H1 (cell line): ENCODE results near the gene DNAJB6. TPM values are rescaled to one million over a fixed set of nuclear protein-coding genes. Genes with fewer than 3 reads are reported as not detected.

Experiments
- CTCF ChIA-PET: fragments of 300-600 bp; sonication (Branson Sonifier 250); formaldehyde crosslinking; loops from one replicate; lab custom pipeline; 2021; ENCODE audit not compliant: partially characterized antibody; lab: Charles Lee
- POLR2A ChIA-PET: fragments of 300-600 bp; sonication (Branson Sonifier 250); formaldehyde crosslinking; loops from one replicate; lab custom pipeline; 2021; ENCODE audit warnings: inconsistent platforms; ENCODE audit not compliant: partially characterized antibody; lab: Charles Lee
- DNase-seq, 2 experiments: peaks; one replicate each; pipeline versions ENCODE4 v3.0.0 to v3.0.0-alpha.2; 2010 to 2022; ENCODE audit warnings: low spot score in 2 of 2, low read depth in 1 of 2, mixed read lengths in 1 of 2
- FAIRE-seq: peaks from 2 replicates; lab custom pipeline; 2011; peaks lifted over from hg19 to GRCh38; lab: Jason Lieb, UNC
- H2AFZ ChIP-seq: 2 replicates; pipeline ENCODE4 v1.8.1; 2012; ENCODE audit warnings: low read length, inconsistent platforms
- H2AK5ac ChIP-seq: 2 replicates; pipeline ENCODE4 v1.6.1; 2013; ENCODE audit warnings: low read depth, low read length
- H2BK120ac ChIP-seq: replicated peaks from 2 replicates; pipeline ENCODE3; 2013; ENCODE audit warnings: low read depth, low read length, inconsistent platforms
- H2BK12ac ChIP-seq: 2 replicates; pipeline ENCODE4 v1.6.1; 2013; ENCODE audit warnings: low read depth, low read length
- H2BK15ac ChIP-seq: 2 replicates; pipeline ENCODE4 v1.6.1; 2013; ENCODE audit warnings: low read length
- H2BK20ac ChIP-seq: 2 replicates; pipeline ENCODE4 v1.6.1; 2013; ENCODE audit warnings: low read length
- H2BK5ac ChIP-seq: 2 replicates; pipeline ENCODE4 v1.6.1; 2013; ENCODE audit warnings: low read depth, low read length
- H3K14ac ChIP-seq: 2 replicates; pipeline ENCODE4 v1.6.1; 2013; ENCODE audit warnings: inconsistent platforms; ENCODE audit not compliant: insufficient read length
- H3K18ac ChIP-seq: 2 replicates; pipeline ENCODE4 v1.6.1; 2013; ENCODE audit warnings: low read length; ENCODE audit errors: extremely low read depth
- H3K23ac ChIP-seq: 2 replicates; pipeline ENCODE4 v1.6.1; 2013; ENCODE audit warnings: inconsistent platforms; ENCODE audit not compliant: insufficient read length
- H3K23me2 ChIP-seq: 2 replicates; pipeline ENCODE4 v1.6.1; 2013; ENCODE audit warnings: low read depth, low read length
- H3K27ac ChIP-seq: 2 replicates; pipeline ENCODE4 v1.6.1; 2011; ENCODE audit warnings: low read depth, low read length, inconsistent platforms
- H3K27me3 ChIP-seq, 4 experiments: replicated peaks in 1 of 4; 1 replicate in 1 of 4; 2 replicates in 3 of 4; pipeline versions ENCODE4 v1.6.1 to v1.8.1; 2011 to 2013; ENCODE audit warnings: low read length in 3 of 4, mild to moderate bottlenecking in 3 of 4, inconsistent platforms in 2 of 4, mixed read lengths in 2 of 4, moderate library complexity in 1 of 4; ENCODE audit not compliant: control insufficient read depth in 3 of 4, insufficient read depth in 3 of 4; ENCODE audit errors: extremely low read depth in 1 of 4
- H3K36me3 ChIP-seq, 4 experiments: 2 replicates each; pipeline versions ENCODE4 v1.6.1 to v1.8.1; 2011 to 2013; ENCODE audit warnings: mild to moderate bottlenecking in 4 of 4, low read length in 3 of 4, moderate library complexity in 2 of 4, control low read depth in 1 of 4, inconsistent platforms in 1 of 4; ENCODE audit not compliant: insufficient read depth in 4 of 4, control insufficient read depth in 2 of 4
- H3K4ac ChIP-seq: replicated peaks from 2 replicates; pipeline ENCODE3; 2013; ENCODE audit warnings: low read length, low read depth, mixed read lengths, inconsistent platforms; ENCODE audit not compliant: insufficient read length
- H3K4me1 ChIP-seq, 4 experiments: replicated peaks in 1 of 4; 1 replicate in 1 of 4; 2 replicates in 3 of 4; pipeline versions ENCODE4 v1.6.1 to v1.8.1; 2011 to 2013; ENCODE audit warnings: low read length in 3 of 4, inconsistent platforms in 2 of 4, mixed read lengths in 1 of 4; ENCODE audit not compliant: insufficient read depth in 4 of 4, control insufficient read depth in 3 of 4
- H3K4me2 ChIP-seq, 2 experiments: 2 replicates each; pipeline versions ENCODE4 v1.6.1 to v1.8.1; 2011 to 2013; ENCODE audit warnings: low read depth in 2 of 2, low read length in 2 of 2, control low read depth in 1 of 2, inconsistent platforms in 1 of 2, mild to moderate bottlenecking in 1 of 2; ENCODE audit not compliant: insufficient read depth in 1 of 2
- H3K4me3 ChIP-seq, 4 experiments: fragments of 200-600, 300-600 bp in 1 of 4; sonication (generic), shearing (Covaris generic), sonication (Bioruptor Twin) in 1 of 4; 2 replicates each; pipeline versions ENCODE4 v1.5.1 to v1.8.1; 2011 to 2016; ENCODE audit warnings: low read length in 4 of 4, low read depth in 3 of 4, control low read depth in 2 of 4, inconsistent platforms in 2 of 4, mild to moderate bottlenecking in 2 of 4, mixed read lengths in 1 of 4, moderate library complexity in 1 of 4; ENCODE audit not compliant: insufficient read depth in 2 of 4; ENCODE audit errors: extremely low read depth in 1 of 4
- H3K56ac ChIP-seq: replicated peaks from 2 replicates; pipeline ENCODE3; 2013; ENCODE audit warnings: low read depth, mild to moderate bottlenecking, mixed read lengths, low read length, inconsistent platforms; ENCODE audit not compliant: insufficient read length
- H3K79me1 ChIP-seq: 2 replicates; pipeline ENCODE4 v1.6.1; 2013; ENCODE audit warnings: low read depth, low read length, control low read depth
- H3K79me2 ChIP-seq, 2 experiments: 2 replicates each; pipeline versions ENCODE4 v1.6.1 to v1.8.1; 2012 to 2013; ENCODE audit warnings: low read length in 2 of 2, mild to moderate bottlenecking in 2 of 2, inconsistent platforms in 1 of 2; ENCODE audit not compliant: insufficient read depth in 2 of 2, control insufficient read depth in 1 of 2
- H3K9ac ChIP-seq, 4 experiments: replicated peaks in 1 of 4; 1 replicate in 1 of 4; 2 replicates in 3 of 4; pipeline versions ENCODE4 v1.6.1 to v1.8.1; 2011 to 2013; ENCODE audit warnings: low read depth in 3 of 4, low read length in 3 of 4, control low read depth in 2 of 4, mild to moderate bottlenecking in 2 of 4, moderate library complexity in 2 of 4, inconsistent platforms in 1 of 4; ENCODE audit errors: extremely low read depth in 1 of 4
- H3K9me3 ChIP-seq, 2 experiments: 2 replicates each; pipeline versions ENCODE4 v1.6.1 to v1.8.1; 2012 to 2013; ENCODE audit warnings: mild to moderate bottlenecking in 2 of 2, moderate library complexity in 2 of 2, control low read depth in 1 of 2, inconsistent platforms in 1 of 2, low read depth in 1 of 2, low read length in 1 of 2, mixed read lengths in 1 of 2; ENCODE audit not compliant: insufficient read depth in 2 of 2
- H4K20me1 ChIP-seq, 2 experiments: replicated peaks in 1 of 2; 2 replicates each; pipeline versions ENCODE3 to v1.8.1; 2011 to 2013; ENCODE audit warnings: inconsistent platforms in 2 of 2, low read length in 2 of 2, mild to moderate bottlenecking in 1 of 2; ENCODE audit not compliant: insufficient read depth in 2 of 2, control insufficient read depth in 1 of 2
- H4K5ac ChIP-seq: 2 replicates; pipeline ENCODE4 v1.6.1; 2013; ENCODE audit warnings: low read length, low read depth, mixed read lengths, inconsistent platforms; ENCODE audit not compliant: insufficient read length
- H4K8ac ChIP-seq: 2 replicates; pipeline ENCODE4 v1.8.0; 2013; ENCODE audit warnings: mild to moderate bottlenecking, moderate library complexity, low read length, inconsistent platforms; ENCODE audit not compliant: insufficient read depth; ENCODE audit errors: extremely low read depth
- H4K91ac ChIP-seq: replicated peaks from 2 replicates; pipeline ENCODE3; 2013; ENCODE audit warnings: low read length, mixed read lengths, inconsistent platforms; ENCODE audit not compliant: insufficient read length
- CEBPB ChIP-seq: IDR thresholded peaks from 2 replicates; pipeline ENCODE4 v1.6.1; 2012; ENCODE audit warnings: low read depth, low read length
- CHD2 ChIP-seq: IDR thresholded peaks from 2 replicates; pipeline ENCODE4 v1.6.1; 2012; ENCODE audit warnings: low read length, improper control_type of control experiment
- GABPA ChIP-seq: IDR thresholded peaks from 2 replicates; pipeline ENCODE4 v1.6.1; 2011; ENCODE audit warnings: mild to moderate bottlenecking, low read length, moderate library complexity, borderline replicate concordance; ENCODE audit not compliant: insufficient read depth
- KDM5A ChIP-seq: fragments of 200-600 bp; IDR thresholded peaks from 2 replicates; pipeline ENCODE4 v1.7.1; 2012; ENCODE audit warnings: mild to moderate bottlenecking, low read length, inconsistent platforms, mixed read lengths
- NRF1 ChIP-seq: IDR thresholded peaks from 2 replicates; pipeline ENCODE4 v1.6.1; 2011; ENCODE audit warnings: mild to moderate bottlenecking, low read depth, low read length, improper control_type of control experiment
- RAD21 ChIP-seq, 2 experiments: IDR thresholded peaks in 1 of 2; conservative IDR thresholded peaks in 1 of 2; 2 replicates each; pipeline ENCODE4 v1.6.1; 2011; ENCODE audit warnings: low read depth in 2 of 2, low read length in 2 of 2, improper control_type of control experiment in 1 of 2, inconsistent platforms in 1 of 2, mild to moderate bottlenecking in 1 of 2, moderate library complexity in 1 of 2
- RBBP5 ChIP-seq: IDR thresholded peaks from 2 replicates; pipeline ENCODE4 v1.7.1; 2012; ENCODE audit warnings: low read depth, mild to moderate bottlenecking, inconsistent platforms, low read length, moderate library complexity, borderline replicate concordance
- SRF ChIP-seq: IDR thresholded peaks from 2 replicates; pipeline ENCODE4 v1.6.1; 2011; ENCODE audit warnings: mild to moderate bottlenecking, low read depth, low read length, moderate library complexity
- TAF7 ChIP-seq: optimal IDR thresholded peaks from 2 replicates; pipeline ENCODE3; 2011; ENCODE audit warnings: low read depth, mild to moderate bottlenecking, inconsistent platforms, low read length, moderate library complexity, borderline replicate concordance
- TBP ChIP-seq: IDR thresholded peaks from 2 replicates; pipeline ENCODE4 v1.6.1; 2011; ENCODE audit warnings: low read depth, low read length, improper control_type of control experiment
- TEAD4 ChIP-seq: IDR thresholded peaks from 2 replicates; pipeline ENCODE4 v1.6.1; 2012; ENCODE audit warnings: low read depth, low read length, inconsistent platforms, mixed read lengths
- YY1 ChIP-seq: IDR thresholded peaks from 2 replicates; pipeline ENCODE4 v1.6.1; 2011; ENCODE audit warnings: low read depth, mild to moderate bottlenecking, low read length
- WGBS, 2 experiments: shearing (Covaris generic) in 1 of 2; methylation state at CpG; one replicate each; pipeline versions ENCODE4 v1.1.6 to v1.1.7; 2013 to 2015; ENCODE audit warnings: low lambda C conversion rate in 2 of 2, mixed read lengths in 2 of 2, inconsistent platforms in 1 of 2, low coverage in 1 of 2, missing lambda C conversion rate in 1 of 2; ENCODE audit not compliant: insufficient replicate concordance in 2 of 2, insufficient coverage in 1 of 2, insufficient read length in 1 of 2; ENCODE audit errors: extremely low coverage in 1 of 2, missing lambda C conversion rate in 1 of 2; 5-methylcytosine and 5-hydroxymethylcytosine counted together
- polyA plus RNA-seq, 7 experiments: library from polyadenylated mRNA; depleted of rRNA in 3 of 7; stranded (reverse) in 5 of 7; unstranded in 2 of 7; fragments of >200 nt in 5 of 7; fragments of 200-250 nt in 2 of 7; gene quantifications; 1 replicate in 5 of 7; 2 replicates in 1 of 7; 4 replicates in 1 of 7; pipeline versions ENCODE4 v1.2.1 to v1.2.3, GENCODE V29; 2011 to 2013; ENCODE audit warnings: missing spikeins in 2 of 7, mixed read lengths in 2 of 7
- total RNA-seq: library from RNA; stranded (reverse); fragmentation: NEBNext Ultra II Directional; extraction: Animal tissue kit (Norgen Biotek cat#: 25700); gene quantifications from 2 replicates; pipeline ENCODE4 v1.2.1, GENCODE V29; 2021

The DNAJB6 gene
- total and polyA plus RNA-seq, 2 of the 8 experiments (the other 6 are each of a cell fraction or from before 2014, with no cell fraction given): 166 to 295 TPM

DNA sequence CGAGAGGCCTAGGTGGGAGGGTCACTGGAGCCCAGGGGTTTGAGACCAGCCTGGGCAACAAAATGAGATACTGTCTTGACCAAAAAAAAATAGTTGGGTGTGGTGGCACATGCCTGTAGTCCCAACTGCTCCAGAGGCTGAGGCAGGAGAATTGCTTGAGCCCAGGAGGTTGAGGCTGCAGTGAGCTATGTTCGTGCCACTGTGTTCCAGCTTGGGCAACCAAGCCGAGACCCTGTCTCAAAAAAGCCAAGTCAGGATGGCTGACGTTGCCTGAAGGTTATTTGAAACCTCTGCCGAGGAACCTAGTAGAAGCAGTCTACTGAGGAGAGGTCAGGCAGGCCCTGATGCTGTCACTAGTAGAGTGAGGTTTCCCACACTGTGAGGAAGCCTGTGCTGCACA, 22.8 kb downstream of the DNAJB6 start:
- H3K9ac ChIP-seq: no peak overlapping the region
- H2BK12ac ChIP-seq: no peak overlapping the region
- FAIRE-seq (no peak), DNase-seq (no peak)
- TF ChIP-seq GABPA (no peak), TBP (no peak), RBBP5 (no peak), TAF7 (no peak), NRF1 (no peak), CHD2 (no peak), KDM5A (no peak), RAD21 (IDR thresholded peaks at IDR 0.05 in 1 of 2, conservative IDR thresholded peaks at IDR 0.05 in 1 of 2; ENCODE audit: low read depth in 2 of 2, low read length in 2 of 2) (no peak), SRF (no peak), CEBPB (no peak), YY1 (no peak), TEAD4 (no peak)
- H2BK5ac ChIP-seq: no peak overlapping the region
- H3K23ac ChIP-seq: no peak overlapping the region
- H3K56ac ChIP-seq: no peak overlapping the region
- H3K4ac ChIP-seq: no peak overlapping the region
- no peak overlapping the region for H4K91ac ChIP-seq
- H2BK20ac ChIP-seq: no peak overlapping the region
- H3K4me2 ChIP-seq: no peak overlapping the region; a peak in 1 of 4 replicates
- no peak overlapping the region for H3K18ac ChIP-seq
- H3K4me1 ChIP-seq: peaks cover 2 to 13% (median 12%) of the 10 kb centered on the region in 4 experiments
- no peak overlapping the region for H2AFZ ChIP-seq
- H2BK15ac ChIP-seq: no peak overlapping the region
- H3K79me1 ChIP-seq: peaks cover 3% of the 10 kb centered on the region
- 0 out of 2 replicates have a peak overlapping the region, but pooled peaks have one; percentile 8 for H3K27ac ChIP-seq
- H4K5ac ChIP-seq: no peak overlapping the region
- no peak overlapping the region for H2AK5ac ChIP-seq
- H3K14ac ChIP-seq: no peak overlapping the region
- CTCF ChIA-PET: interaction anchor here (0.6 to 1.6 kb wide), 3 partner anchors 22 to 770 kb away, joined by 3 read pairs; no protein-coding TSS in a partner anchor
- peaks cover 47 to 56% of the 10 kb centered on the region in 2 experiments for H4K20me1 ChIP-seq
- H4K8ac ChIP-seq: no peak overlapping the region
- no peaks in the 10 kb centered on the region for H3K9me3 ChIP-seq
- no peak overlapping the region for H3K4me3 ChIP-seq
- no peaks in the 10 kb centered on the region for H3K27me3 ChIP-seq
- 0 out of 2 replicates have a peak, but pooled peaks cover 2% of the 10 kb centered on the region for H3K23me2 ChIP-seq
- 99% methylated on average over 5 of the region's 5 CpGs; no CpG with 5 or more reads in 1 of the 2 experiments for WGBS, 2 experiments
- POLR2A ChIA-PET: interaction anchor here (0.9 kb wide), 1 partner anchor 24 kb away, joined by 3 read pairs; no protein-coding TSS in a partner anchor
- peaks cover 13 to 61% (median 35%) of the 10 kb centered on the region in 4 experiments for H3K36me3 ChIP-seq
- peaks cover 81 to 100% of the 10 kb centered on the region in 2 experiments for H3K79me2 ChIP-seq
- H2BK120ac ChIP-seq: no peak overlapping the region
